Measurements from ENCODE around the gene CCDC106.

Gene CCDC106

GRCh38 chr19:55671054-55671378 is 23.0 kb downstream of the CCDC106 start:
- H3K27ac ChIP-seq = no peak overlapping the region
- TF ChIP-seq CTCF (conservative IDR thresholded peaks at IDR 0.05) (no peak), ZFX (IDR thresholded peaks at IDR 0.05) (no peak)

- TF ChIP-seq ZFX (IDR thresholded peaks at IDR 0.05) = no peak
- no peak for TF ChIP-seq CTCF (conservative IDR thresholded peaks at IDR 0.05)
- H3K27ac ChIP-seq = no peak overlapping the region
These were observed 24.4 kb downstream of the CCDC106 start for GRCh38 chr19:55672418-55672817.

GRCh38 chr19:55673465-55673864 is 25.5 kb downstream of the CCDC106 start:
- no peak overlapping the region for H3K27ac ChIP-seq
- no peak for TF ChIP-seq ZFX (IDR thresholded peaks at IDR 0.05)
- TF ChIP-seq CTCF (conservative IDR thresholded peaks at IDR 0.05) = no peak

- TF ChIP-seq CTCF (conservative IDR thresholded peaks at IDR 0.05) = no peak
- no peak for TF ChIP-seq ZFX (IDR thresholded peaks at IDR 0.05)
- no peak overlapping the region for H3K27ac ChIP-seq
These were observed 25.9 kb downstream of the CCDC106 start for GRCh38 chr19:55673889-55674288.

GRCh38 chr19:55674459-55674840 is 26.4 kb downstream of the CCDC106 start:
- no peak for TF ChIP-seq ZFX (IDR thresholded peaks at IDR 0.05)
- no peak for TF ChIP-seq CTCF (conservative IDR thresholded peaks at IDR 0.05)
- H3K27ac ChIP-seq = peak overlapping the region; percentile 98

- TF ChIP-seq ZFX (IDR thresholded peaks at IDR 0.05) (peak; percentile 88; the same call in 1 of the 2 replicates), CTCF (conservative IDR thresholded peaks at IDR 0.05) (no peak)
- peak within 1 kb of the TSS; percentile 98 for H3K27ac ChIP-seq
These were observed 27.0 kb downstream of the CCDC106 start, which contains the start of gene EPN1 for GRCh38 chr19:55674841-55675660. Gene EPN1, plus strand, starts transcription at chr19:55675226. Its CDS starts 3,402 bp downstream, at chr19:55678628.

- H3K27ac ChIP-seq = peak overlapping the region; percentile 98
- no peak for TF ChIP-seq CTCF (conservative IDR thresholded peaks at IDR 0.05)
- no peak; the same call in 1 of the 2 replicates for TF ChIP-seq ZFX (IDR thresholded peaks at IDR 0.05)
These were observed 27.8 kb downstream of the CCDC106 start for GRCh38 chr19:55675661-55676354.

All from C4-2B (cell line).